K562 (cell line): ENCODE measurements around the gene LEUTX. TPM values are rescaled to one million over a fixed set of nuclear protein-coding genes. Genes with fewer than 3 reads are reported as not detected.

Source experiments
- PCBP1 ChIP-seq: fragments of 200-400 bp; formaldehyde crosslinking; IDR thresholded peaks from 2 replicates; pipeline ENCODE4 v1.6.1; 2018; ENCODE audit warnings: mild to moderate bottlenecking, low read depth, low read length; ENCODE audit not compliant: poor library complexity, severe bottlenecking
- ZNF318 ChIP-seq, 2 experiments: fragments of 450-650 bp; IDR thresholded peaks; 2 replicates each; pipeline ENCODE4 v1.6.1; 2016; ENCODE audit warnings: mild to moderate bottlenecking in 2 of 2, borderline replicate concordance in 1 of 2, low read depth in 1 of 2, moderate library complexity in 1 of 2
- polyA plus RNA-seq, 8 experiments: library from polyadenylated mRNA; depleted of rRNA in 4 of 8; stranded (reverse) in 5 of 8; unstranded in 3 of 8; fragments of >200 nt; fragmentation: Nextera tagmentation in 2 of 8; fragmentation: Illumina TruSeq in 1 of 8; extraction: Ambion mirVana in 2 of 8; extraction: Trizol in 1 of 8; gene quantifications; 2 replicates each; pipeline versions ENCODE4 v1.2.1 to v1.2.3, GENCODE V29; 2011 to 2014; ENCODE audit warnings: inconsistent platforms in 1 of 8, missing spikeins in 1 of 8
- total RNA-seq, 7 experiments: library from RNA; depleted of rRNA in 6 of 7; stranded (reverse); fragments of >200 nt in 6 of 7; fragmentation: Illumina TruSeq in 2 of 7; extraction: Trizol in 2 of 7; gene quantifications; 2 replicates each; pipeline versions ENCODE4 v1.2.1 to v1.2.3, GENCODE V29; 2011 to 2021; ENCODE audit warnings: low replicate concordance in 1 of 7

Gene LEUTX
- total and polyA plus RNA-seq, 9 of the 15 experiments (the other 6 are each of a cell fraction or from before 2014, with no cell fraction given): not detected

GRCh38 chr19:39826311-39826945 lies 47.8 kb downstream of the LEUTX start (continued):
- TF ChIP-seq ZNF318 (IDR thresholded peaks at IDR 0.05; ENCODE audit: borderline replicate concordance in 1 of 2, low read depth in 1 of 2) (no peak), PCBP1 (no peak)
